ENCODE measurements around the gene EMB.
"Not testable (repeated sequence)": the region's sequence is repeated elsewhere in the genome, so short reads cannot be mapped to it uniquely, and the experiment has no call there.

Gene EMB

DNA sequence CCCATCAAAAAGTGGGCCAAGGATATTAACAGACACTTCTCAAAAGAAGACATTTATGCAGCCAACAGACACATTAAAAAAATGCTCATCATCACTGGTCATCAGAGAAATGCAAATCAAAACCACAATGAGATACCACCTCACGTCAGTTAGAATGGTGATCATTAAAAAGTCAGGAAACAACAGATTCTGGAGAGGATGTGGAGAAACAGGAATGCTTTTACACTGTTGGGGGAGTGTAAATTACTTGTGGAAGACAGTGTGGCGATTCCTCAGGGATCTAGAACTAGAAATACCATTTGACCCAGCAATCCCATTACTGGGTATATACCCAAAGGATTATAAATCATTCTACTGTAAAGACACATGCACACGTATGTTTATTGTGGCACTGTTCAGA is 48.8 kb downstream of the EMB start:
- not testable (repeated sequence) for H3K27me3 ChIP-seq (ENCODE audit: insufficient read depth, poor library complexity, severe bottlenecking); DNase-seq (ENCODE audit: low read depth in 1 of 2, low spot score in 1 of 2); H3K4me3 ChIP-seq (replicated peaks; ENCODE audit: insufficient read depth, low read length); H3K27ac ChIP-seq (replicated peaks)

DNA sequence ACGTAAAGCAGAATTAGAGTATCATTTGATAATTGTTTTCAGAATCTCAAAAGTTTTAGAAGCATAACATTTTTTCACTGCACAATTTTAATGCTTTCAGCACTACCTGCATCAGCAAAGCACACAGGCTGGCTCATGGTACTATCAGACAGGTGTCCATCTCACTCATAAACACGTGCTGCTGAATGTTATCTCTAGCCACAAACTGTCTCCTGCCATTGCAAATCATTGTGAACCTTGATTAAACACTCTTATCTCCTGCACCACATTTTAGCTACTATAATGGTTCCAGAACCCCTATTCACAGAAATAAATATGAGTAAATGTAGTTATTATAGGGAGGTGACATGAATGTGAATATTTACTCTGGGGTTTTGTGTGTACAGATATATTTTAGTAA is 56.7 kb downstream of the EMB start:
- not testable (repeated sequence) for H3K27me3 ChIP-seq (ENCODE audit: insufficient read depth, poor library complexity, severe bottlenecking); DNase-seq (ENCODE audit: low read depth in 1 of 2, low spot score in 1 of 2); H3K27ac ChIP-seq (replicated peaks); H3K4me3 ChIP-seq (replicated peaks; ENCODE audit: insufficient read depth, low read length)

DNA sequence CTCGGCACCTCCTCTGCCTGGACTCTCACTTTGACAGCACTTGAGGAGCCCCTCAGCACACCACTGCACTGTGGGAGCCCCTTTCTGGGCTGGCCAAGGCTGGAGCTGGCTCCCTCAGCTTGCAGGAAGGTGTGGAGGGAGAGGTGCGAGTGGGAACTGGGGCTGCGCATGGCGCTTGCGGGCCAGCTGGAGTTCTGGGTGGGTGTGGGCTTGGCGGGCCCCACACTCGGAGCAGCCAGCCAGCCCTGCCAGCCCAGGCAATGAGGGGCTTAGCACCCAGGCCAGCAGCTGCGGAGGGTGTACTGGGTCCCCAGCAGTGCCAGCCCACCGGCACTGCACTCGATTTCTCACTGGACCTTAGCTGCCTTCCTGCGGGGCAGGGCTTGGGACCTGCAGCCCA is 64.4 kb downstream of the EMB start:
- H3K4me3 ChIP-seq (replicated peaks; ENCODE audit: insufficient read depth, low read length); H3K27ac ChIP-seq (replicated peaks); H3K27me3 ChIP-seq (ENCODE audit: insufficient read depth, poor library complexity, severe bottlenecking); DNase-seq (ENCODE audit: low read depth in 1 of 2, low spot score in 1 of 2): not testable (repeated sequence)

DNA sequence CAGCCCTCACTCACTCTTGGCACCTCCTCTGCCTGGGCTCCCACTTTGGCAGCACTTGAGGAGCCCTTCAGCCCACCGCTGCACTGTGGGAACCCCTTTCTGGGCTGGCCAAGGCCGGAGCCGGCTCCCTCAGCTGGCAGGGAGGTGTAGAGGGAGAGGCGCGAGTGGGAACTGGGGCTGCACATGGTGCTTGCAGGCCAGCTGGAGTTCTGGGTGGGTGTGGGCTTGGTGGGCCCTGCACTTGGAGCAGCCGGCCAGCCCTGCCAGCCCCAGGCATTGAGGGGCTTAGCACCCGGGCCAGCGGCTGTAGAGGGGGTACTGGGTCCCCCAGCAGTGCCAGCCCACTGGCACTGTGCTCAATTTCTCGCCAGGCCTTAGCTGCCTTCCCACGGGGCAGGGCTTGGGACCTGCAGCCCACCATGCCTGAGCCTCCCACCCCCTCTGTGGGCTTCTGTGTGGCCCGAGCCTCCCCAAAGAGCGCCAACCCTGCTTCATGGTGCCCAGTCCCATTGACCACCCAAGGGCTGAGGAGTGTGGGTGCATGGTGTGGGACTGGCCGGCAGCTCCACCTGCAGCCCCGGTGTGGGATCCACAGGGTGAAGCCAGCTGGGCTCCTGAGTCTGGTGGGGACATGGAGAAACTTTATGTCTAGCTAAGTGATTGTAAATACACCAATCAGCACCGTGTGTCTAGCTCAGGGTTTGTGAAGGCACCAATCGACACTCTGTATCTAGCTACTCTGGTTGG is 71.6 kb downstream of the EMB start:
- not testable (repeated sequence) for H3K4me3 ChIP-seq (replicated peaks; ENCODE audit: insufficient read depth, low read length); H3K27me3 ChIP-seq (ENCODE audit: insufficient read depth, poor library complexity, severe bottlenecking); DNase-seq (ENCODE audit: low read depth in 1 of 2, low spot score in 1 of 2); H3K27ac ChIP-seq (replicated peaks)

DNA sequence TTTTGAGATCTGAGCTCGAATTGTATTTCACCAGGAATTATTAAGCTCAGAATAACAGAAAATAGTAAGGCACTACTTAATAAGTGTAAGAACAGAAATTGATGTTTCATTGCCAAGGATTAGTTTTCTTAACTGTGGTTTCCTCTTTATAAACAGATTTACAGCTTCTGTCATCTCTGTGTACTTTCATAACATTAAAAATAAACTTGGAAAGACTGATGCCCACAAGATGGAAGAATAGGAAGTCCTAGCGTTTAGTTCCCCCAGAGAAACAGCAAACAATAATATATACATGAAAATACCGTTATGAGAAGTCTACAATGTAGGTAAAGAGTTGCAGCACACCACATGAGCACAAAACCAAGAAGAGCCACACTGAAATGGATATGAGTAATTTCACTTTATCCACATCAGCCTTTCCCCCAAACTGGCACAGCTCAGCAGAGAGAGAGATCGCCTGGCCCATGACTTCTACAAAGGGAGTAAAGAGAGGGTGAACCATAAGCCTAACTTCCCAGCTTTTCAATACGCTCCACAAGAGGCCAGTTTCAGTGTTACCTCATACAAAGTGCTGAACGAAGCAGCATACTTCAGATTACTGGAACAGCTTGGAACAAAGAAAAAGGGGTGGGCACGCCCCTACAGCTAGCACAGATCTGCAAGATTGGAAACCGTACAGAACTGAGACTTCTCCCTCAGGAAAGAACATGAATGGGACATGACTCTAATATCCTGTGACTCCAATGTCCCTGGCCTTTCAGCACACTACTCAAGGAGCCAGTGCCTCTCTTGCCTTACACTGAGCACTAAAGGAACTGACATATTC is 75.4 kb downstream of the EMB start:
- Histone ChIP-seq H3K27ac (replicated peaks) (no peak overlapping the region), H3K27me3 (ENCODE audit: insufficient read depth, poor library complexity, severe bottlenecking) (no peaks in the 10 kb centered on the region), H3K4me3 (replicated peaks; ENCODE audit: insufficient read depth, low read length) (no peak overlapping the region)
- DNase-seq (ENCODE audit: low read depth in 1 of 2, low spot score in 1 of 2): no peak
- TF ChIP-seq POLR2AphosphoS5 (IDR thresholded peaks at IDR 0.05; ENCODE audit: low read depth): no peak

DNA sequence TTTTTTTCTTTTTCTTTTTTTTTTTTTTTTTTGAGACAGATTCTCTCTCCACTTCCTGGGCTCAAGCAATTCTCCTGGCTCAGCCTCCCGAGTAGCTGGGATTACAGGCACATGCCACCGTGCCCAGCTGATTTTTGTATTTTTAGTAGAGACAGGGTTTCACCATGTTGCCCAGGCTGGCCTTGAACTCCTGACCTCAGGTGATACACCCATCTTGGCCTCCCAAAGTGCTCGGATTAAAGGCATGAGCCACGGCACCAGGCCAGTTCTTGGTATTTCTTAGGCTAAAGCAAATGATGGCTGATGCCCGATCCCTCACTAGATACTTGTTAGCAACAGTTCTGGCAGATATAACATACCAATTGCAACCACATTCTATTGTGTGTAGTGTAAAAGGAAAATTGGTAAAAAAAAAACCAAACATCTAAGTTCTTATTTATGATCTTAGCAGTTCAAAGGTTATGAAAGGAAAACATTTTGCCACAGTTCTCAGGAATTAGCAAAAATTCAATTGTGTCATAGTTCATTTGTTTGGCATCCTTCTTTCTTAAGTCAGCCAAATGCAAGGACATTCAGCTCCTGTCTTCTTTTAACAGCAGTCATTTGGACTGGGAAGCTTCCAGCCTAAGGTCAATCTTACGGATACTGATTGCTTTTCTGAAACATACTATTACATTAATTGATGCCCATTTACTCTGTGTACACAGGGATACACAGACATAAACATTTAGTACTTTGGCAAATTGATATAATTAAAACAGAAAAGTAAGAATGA is 76.4 kb downstream of the EMB start:
- H3K27me3 ChIP-seq (ENCODE audit: insufficient read depth, poor library complexity, severe bottlenecking); DNase-seq (ENCODE audit: low read depth in 1 of 2, low spot score in 1 of 2); H3K27ac ChIP-seq (replicated peaks); H3K4me3 ChIP-seq (replicated peaks; ENCODE audit: insufficient read depth, low read length): not testable (repeated sequence)

DNA sequence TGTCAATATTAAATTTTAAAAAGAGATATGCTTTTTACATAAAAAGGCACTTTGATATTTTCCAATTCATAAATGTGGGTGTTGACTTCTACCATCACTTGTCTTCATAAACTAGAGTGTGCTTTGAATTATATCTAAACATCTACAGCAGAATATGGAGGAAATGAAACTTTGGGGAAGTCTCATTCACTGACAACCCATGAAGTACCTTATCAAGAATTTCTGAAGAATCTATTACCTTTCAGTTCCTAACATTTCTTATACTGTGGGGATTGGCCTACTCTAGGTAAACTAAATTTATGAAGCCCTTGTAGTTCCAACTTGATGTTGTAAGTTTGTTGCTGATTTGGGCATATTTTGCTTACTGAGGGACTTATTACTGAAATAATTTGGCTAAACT is 81.9 kb downstream of the EMB start:
- Histone ChIP-seq H3K4me3 (replicated peaks; ENCODE audit: insufficient read depth, low read length) (no peak overlapping the region), H3K27ac (replicated peaks) (no peak overlapping the region), H3K27me3 (ENCODE audit: insufficient read depth, poor library complexity, severe bottlenecking) (no peaks in the 10 kb centered on the region)
- DNase-seq (ENCODE audit: low read depth in 1 of 2, low spot score in 1 of 2): no peak
- TF ChIP-seq SPI1 (IDR thresholded peaks at IDR 0.05; ENCODE audit: borderline replicate concordance, low read depth): no peak
- TF ChIP-seq POLR2AphosphoS5 (IDR thresholded peaks at IDR 0.05; ENCODE audit: low read depth): no peak
- TF ChIP-seq, protein P1, sequence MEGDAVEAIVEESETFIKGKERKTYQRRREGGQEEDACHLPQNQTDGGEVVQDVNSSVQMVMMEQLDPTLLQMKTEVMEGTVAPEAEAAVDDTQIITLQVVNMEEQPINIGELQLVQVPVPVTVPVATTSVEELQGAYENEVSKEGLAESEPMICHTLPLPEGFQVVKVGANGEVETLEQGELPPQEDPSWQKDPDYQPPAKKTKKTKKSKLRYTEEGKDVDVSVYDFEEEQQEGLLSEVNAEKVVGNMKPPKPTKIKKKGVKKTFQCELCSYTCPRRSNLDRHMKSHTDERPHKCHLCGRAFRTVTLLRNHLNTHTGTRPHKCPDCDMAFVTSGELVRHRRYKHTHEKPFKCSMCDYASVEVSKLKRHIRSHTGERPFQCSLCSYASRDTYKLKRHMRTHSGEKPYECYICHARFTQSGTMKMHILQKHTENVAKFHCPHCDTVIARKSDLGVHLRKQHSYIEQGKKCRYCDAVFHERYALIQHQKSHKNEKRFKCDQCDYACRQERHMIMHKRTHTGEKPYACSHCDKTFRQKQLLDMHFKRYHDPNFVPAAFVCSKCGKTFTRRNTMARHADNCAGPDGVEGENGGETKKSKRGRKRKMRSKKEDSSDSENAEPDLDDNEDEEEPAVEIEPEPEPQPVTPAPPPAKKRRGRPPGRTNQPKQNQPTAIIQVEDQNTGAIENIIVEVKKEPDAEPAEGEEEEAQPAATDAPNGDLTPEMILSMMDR (IDR thresholded peaks at IDR 0.05; ENCODE audit: insufficient read depth, low read length): no peak
- no peak for TF ChIP-seq GABPA (IDR thresholded peaks at IDR 0.05; ENCODE audit: low read depth)
- TF ChIP-seq, protein P2, sequence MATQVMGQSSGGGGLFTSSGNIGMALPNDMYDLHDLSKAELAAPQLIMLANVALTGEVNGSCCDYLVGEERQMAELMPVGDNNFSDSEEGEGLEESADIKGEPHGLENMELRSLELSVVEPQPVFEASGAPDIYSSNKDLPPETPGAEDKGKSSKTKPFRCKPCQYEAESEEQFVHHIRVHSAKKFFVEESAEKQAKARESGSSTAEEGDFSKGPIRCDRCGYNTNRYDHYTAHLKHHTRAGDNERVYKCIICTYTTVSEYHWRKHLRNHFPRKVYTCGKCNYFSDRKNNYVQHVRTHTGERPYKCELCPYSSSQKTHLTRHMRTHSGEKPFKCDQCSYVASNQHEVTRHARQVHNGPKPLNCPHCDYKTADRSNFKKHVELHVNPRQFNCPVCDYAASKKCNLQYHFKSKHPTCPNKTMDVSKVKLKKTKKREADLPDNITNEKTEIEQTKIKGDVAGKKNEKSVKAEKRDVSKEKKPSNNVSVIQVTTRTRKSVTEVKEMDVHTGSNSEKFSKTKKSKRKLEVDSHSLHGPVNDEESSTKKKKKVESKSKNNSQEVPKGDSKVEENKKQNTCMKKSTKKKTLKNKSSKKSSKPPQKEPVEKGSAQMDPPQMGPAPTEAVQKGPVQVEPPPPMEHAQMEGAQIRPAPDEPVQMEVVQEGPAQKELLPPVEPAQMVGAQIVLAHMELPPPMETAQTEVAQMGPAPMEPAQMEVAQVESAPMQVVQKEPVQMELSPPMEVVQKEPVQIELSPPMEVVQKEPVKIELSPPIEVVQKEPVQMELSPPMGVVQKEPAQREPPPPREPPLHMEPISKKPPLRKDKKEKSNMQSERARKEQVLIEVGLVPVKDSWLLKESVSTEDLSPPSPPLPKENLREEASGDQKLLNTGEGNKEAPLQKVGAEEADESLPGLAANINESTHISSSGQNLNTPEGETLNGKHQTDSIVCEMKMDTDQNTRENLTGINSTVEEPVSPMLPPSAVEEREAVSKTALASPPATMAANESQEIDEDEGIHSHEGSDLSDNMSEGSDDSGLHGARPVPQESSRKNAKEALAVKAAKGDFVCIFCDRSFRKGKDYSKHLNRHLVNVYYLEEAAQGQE (IDR thresholded peaks at IDR 0.05; ENCODE audit: insufficient replicate concordance, low read depth): no peak
